Right lobe of liver (tissue), 6 donors: ENCODE measurements around the gene HNRNPH2. TPM values are rescaled to one million over a fixed set of nuclear protein-coding genes. Genes with fewer than 3 reads are reported as not detected.
A peak's percentile ranks its signal among the peaks of the same experiment; 100 is the strongest.

Experiments used
- ATAC-seq, 4 donors: fragments of 200-7000 bp; cut with Tn5 transposase; one replicate each; pipeline ENCODE4 v1.9.1; 2020; ENCODE audit warnings: mild to moderate bottlenecking in 4 of 4, moderate library complexity in 4 of 4
- DNase-seq, 3 donors: peaks; one replicate each; pipeline ENCODE4 v3.0.0-alpha.2; 2020
- H3K27ac ChIP-seq, 3 donors: fragments of 200-600 bp; one replicate each; pipeline ENCODE4 v1.8.0; 2022
- H3K27me3 ChIP-seq, 2 donors: fragments of 200-600 bp; one replicate each; pipeline ENCODE4 v1.8.0; 2022
- H3K36me3 ChIP-seq, 4 donors: fragments of 200-600 bp; sonication (generic) in 1 of 4; one replicate each; pipeline versions ENCODE4 v1.5.1 to v1.8.0; 2017 to 2022; ENCODE audit warnings: control low read depth in 1 of 4
- H3K4me1 ChIP-seq, 4 donors: fragments of 200-600 bp; sonication (generic) in 1 of 4; one replicate each; pipeline versions ENCODE4 v1.5.1 to v1.8.0; 2017 to 2022; ENCODE audit warnings: control low read depth in 1 of 4
- H3K4me3 ChIP-seq, 3 donors: fragments of 200-600 bp; one replicate each; pipeline ENCODE4 v1.8.0; 2022
- H3K9me3 ChIP-seq, 4 donors: fragments of 200-600 bp; sonication (generic) in 1 of 4; one replicate each; pipeline versions ENCODE4 v1.5.1 to v1.8.0; 2017 to 2022; ENCODE audit warnings: control low read depth in 1 of 4
- CTCF ChIP-seq, 4 donors: fragments of 200-600 bp in 3 of 4; fragments of 450-650 bp in 1 of 4; IDR thresholded peaks; one replicate each; pipeline versions ENCODE4 v1.5.1 to v1.8.0; 2016 to 2022; ENCODE audit warnings: antibody characterized with exemption in 4 of 4, mild to moderate bottlenecking in 2 of 4
- POLR2A ChIP-seq: fragments of 450-650 bp; IDR thresholded peaks from one replicate; pipeline ENCODE4 v1.6.1; 2017; ENCODE audit warnings: antibody characterized with exemption, mild to moderate bottlenecking
- WGBS: methylation state at CpG from one replicate; pipeline ENCODE4 v1.1.6; 2018; ENCODE audit warnings: low coverage, low lambda C conversion rate; ENCODE audit not compliant: insufficient coverage; ENCODE audit errors: missing lambda C conversion rate; 5-methylcytosine and 5-hydroxymethylcytosine counted together
- intact Hi-C, 2 donors: fragments of 100-400 bp; cut with DNase I; formaldehyde crosslinking; loops; one replicate each; pipeline versions ENCODE4 v1.11.2 to v1.14.1; 2022
- total RNA-seq, 6 experiments: library from RNA; depleted of rRNA in 2 of 6; stranded (reverse); fragments of >200 nt in 2 of 6; fragmentation: NEBNext Ultra II Directional in 3 of 6; extraction: Animal tissue kit (Norgen Biotek cat#: 25700) in 3 of 6; gene quantifications; one replicate each; pipeline versions ENCODE4 v1.1.0 to v1.2.4, GENCODE V29; 2016 to 2023
- donor health status: DM: no; HTN: yes; CAD: no.
- donor health status: DM: no; HTN: no; CAD: no.
- donor health status: DM: no; HTN: no; CAD: no.
- donor health status: DM: no; HTN: yes; CAD: no.
- donor health status: DM: no; HTN: yes; CAD: no.

The HNRNPH2 gene
- total RNA-seq, 6 experiments from 2014 or later: 19.5 to 38.2 (median 31.1) TPM

- TF ChIP-seq POLR2A (no peak), CTCF (IDR thresholded peaks at IDR 0.05) (no peak)
- Histone ChIP-seq H3K36me3 (no peaks in the 10 kb centered on the region), H3K9me3 (no peaks in the 10 kb centered on the region), H3K4me3 (no peak overlapping the region), H3K27me3 (peaks cover 4 to 7% of the 10 kb centered on the region in 2 donors), H3K4me1 (no peaks in the 10 kb centered on the region), H3K27ac (no peak overlapping the region)
- no peak for ATAC-seq
- 17% methylated on average over 1 of the region's 1 CpG for WGBS
- intact Hi-C loops: no loop called here
- no peak for DNase-seq
Measured at GRCh38 chrX:101377547-101377946, 30.5 kb upstream of the HNRNPH2 start.

- WGBS: 48% methylated on average over 4 of the region's 4 CpGs
- peaks cover 0 to 7% of the 10 kb centered on the region in 2 donors for H3K27me3 ChIP-seq
- ATAC-seq (no peak), DNase-seq (no peak)
- no peak overlapping the region for H3K27ac ChIP-seq
- H3K4me1 ChIP-seq: no peaks in the 10 kb centered on the region
- H3K4me3 ChIP-seq: no peak overlapping the region
- intact Hi-C loops: no loop called here
- TF ChIP-seq POLR2A: no peak
- TF ChIP-seq CTCF (IDR thresholded peaks at IDR 0.05): no peak
- no peaks in the 10 kb centered on the region for H3K9me3 ChIP-seq
- H3K36me3 ChIP-seq: no peaks in the 10 kb centered on the region
Measured at GRCh38 chrX:101383679-101384205, 24.3 kb upstream of the HNRNPH2 start.

GRCh38 chrX:101385026-101385684 is 22.9 kb upstream of the HNRNPH2 start:
- DNase-seq: no peak
- H3K9me3 ChIP-seq: no peaks in the 10 kb centered on the region
- no peak overlapping the region for H3K27ac ChIP-seq
- no peak for TF ChIP-seq CTCF (IDR thresholded peaks at IDR 0.05)
- TF ChIP-seq POLR2A: no peak
- intact Hi-C loops: no loop called here
- WGBS: 58% methylated on average over 4 of the region's 7 CpGs
- H3K36me3 ChIP-seq: no peaks in the 10 kb centered on the region
- H3K4me3 ChIP-seq: no peak overlapping the region
- H3K27me3 ChIP-seq: peaks cover 0 to under 1% of the 10 kb centered on the region in 2 donors
- no peaks in the 10 kb centered on the region for H3K4me1 ChIP-seq
- no peak for ATAC-seq

GRCh38 chrX:101385795-101386541 is 22.1 kb upstream of the HNRNPH2 start, which contains the start of gene BTK:
BTK (minus strand) TSS chrX:101386191; CDS start chrX:101375284, 10,907 bp downstream.
- Histone ChIP-seq H3K9me3 (no peaks in the 10 kb centered on the region), H3K27me3 (no peaks in the 10 kb centered on the region), H3K27ac (no peak within 1 kb of the TSS), H3K4me3 (no peak within 1 kb of the TSS), H3K36me3 (no peaks in the 10 kb centered on the region), H3K4me1 (no peaks in the 10 kb centered on the region)
- WGBS: 49% methylated on average over 8 of the region's 9 CpGs
- no peak for DNase-seq
- intact Hi-C loops: no loop called here
- TF ChIP-seq CTCF (IDR thresholded peaks at IDR 0.05) (no peak), POLR2A (no peak)
- peak in 3 of 4 donors; percentile 30 to 52 (median 40) for ATAC-seq
